ENCODE results near the gene AGAP9. TPM values are rescaled to one million over a fixed set of nuclear protein-coding genes. Genes with fewer than 3 reads are reported as not detected.
"Not testable (repeated sequence)": the region's sequence is repeated elsewhere in the genome, so short reads cannot be mapped to it uniquely, and the experiment has no call there.

AGAP9 gene
- total RNA-seq, 1 experiment from 2014 or later: 20.7 TPM

GRCh38 chr10:47472072-47472471, 51.4 kb downstream of the AGAP9 start:
- POLR2A ChIA-PET; H3K36me3 ChIP-seq (ENCODE audit: control insufficient read depth, insufficient read depth, low read length); H3K27me3 ChIP-seq (replicated peaks; ENCODE audit: control insufficient read depth, insufficient read depth, low read length); H3K27me3 Mint-ChIP-seq (ENCODE audit: insufficient read depth, unreplicated experiment); H3K9me3 Mint-ChIP-seq (ENCODE audit: unreplicated experiment); intact Hi-C loops (cut with micrococcal nuclease; ENCODE audit: unreplicated experiment); H3K36me3 Mint-ChIP-seq (ENCODE audit: insufficient read depth, unreplicated experiment); BruUV-seq (replicated peaks); H3K4me1 ChIP-seq; H3K4me3 Mint-ChIP-seq (ENCODE audit: unreplicated experiment); H3K27ac Mint-ChIP-seq (ENCODE audit: unreplicated experiment); H3K9me3 ChIP-seq; CTCF ChIA-PET; H3K4me1 Mint-ChIP-seq (ENCODE audit: low read depth, unreplicated experiment); H3K4me3 ChIP-seq (ENCODE audit: low read depth, low read length); DNase-seq: not testable (repeated sequence)

GRCh38 chr10:47468731-47469528, 54.5 kb downstream of the AGAP9 start:
- H3K27me3 Mint-ChIP-seq (ENCODE audit: insufficient read depth, unreplicated experiment); H3K4me1 Mint-ChIP-seq (ENCODE audit: low read depth, unreplicated experiment); H3K9me3 Mint-ChIP-seq (ENCODE audit: unreplicated experiment); H3K36me3 Mint-ChIP-seq (ENCODE audit: insufficient read depth, unreplicated experiment); H3K27me3 ChIP-seq (replicated peaks; ENCODE audit: control insufficient read depth, insufficient read depth, low read length); H3K36me3 ChIP-seq (ENCODE audit: control insufficient read depth, insufficient read depth, low read length); intact Hi-C loops (cut with micrococcal nuclease; ENCODE audit: unreplicated experiment); H3K4me3 Mint-ChIP-seq (ENCODE audit: unreplicated experiment); H3K27ac Mint-ChIP-seq (ENCODE audit: unreplicated experiment); POLR2A ChIA-PET; H3K4me1 ChIP-seq; CTCF ChIA-PET; BruUV-seq (replicated peaks); DNase-seq; H3K9me3 ChIP-seq; H3K4me3 ChIP-seq (ENCODE audit: low read depth, low read length): not testable (repeated sequence)

- CTCF ChIA-PET; H3K4me1 Mint-ChIP-seq (ENCODE audit: low read depth, unreplicated experiment); H3K36me3 Mint-ChIP-seq (ENCODE audit: insufficient read depth, unreplicated experiment); H3K4me3 Mint-ChIP-seq (ENCODE audit: unreplicated experiment); H3K4me3 ChIP-seq (ENCODE audit: low read depth, low read length); H3K27me3 Mint-ChIP-seq (ENCODE audit: insufficient read depth, unreplicated experiment); H3K9me3 Mint-ChIP-seq (ENCODE audit: unreplicated experiment); intact Hi-C loops (cut with micrococcal nuclease; ENCODE audit: unreplicated experiment); DNase-seq; BruUV-seq (replicated peaks); H3K27me3 ChIP-seq (replicated peaks; ENCODE audit: control insufficient read depth, insufficient read depth, low read length); H3K27ac Mint-ChIP-seq (ENCODE audit: unreplicated experiment); POLR2A ChIA-PET; H3K36me3 ChIP-seq (ENCODE audit: control insufficient read depth, insufficient read depth, low read length); H3K9me3 ChIP-seq; H3K4me1 ChIP-seq: not testable (repeated sequence)
These were observed 55.5 kb downstream of the AGAP9 start for GRCh38 chr10:47467957-47468356.

GRCh38 chr10:47467458-47467857, 56.0 kb downstream of the AGAP9 start:
- H3K4me1 ChIP-seq; H3K4me1 Mint-ChIP-seq (ENCODE audit: low read depth, unreplicated experiment); H3K36me3 Mint-ChIP-seq (ENCODE audit: insufficient read depth, unreplicated experiment); H3K9me3 Mint-ChIP-seq (ENCODE audit: unreplicated experiment); H3K36me3 ChIP-seq (ENCODE audit: control insufficient read depth, insufficient read depth, low read length); CTCF ChIA-PET; H3K27me3 ChIP-seq (replicated peaks; ENCODE audit: control insufficient read depth, insufficient read depth, low read length); POLR2A ChIA-PET; intact Hi-C loops (cut with micrococcal nuclease; ENCODE audit: unreplicated experiment); H3K27me3 Mint-ChIP-seq (ENCODE audit: insufficient read depth, unreplicated experiment); H3K27ac Mint-ChIP-seq (ENCODE audit: unreplicated experiment); DNase-seq; H3K4me3 ChIP-seq (ENCODE audit: low read depth, low read length); H3K9me3 ChIP-seq; BruUV-seq (replicated peaks); H3K4me3 Mint-ChIP-seq (ENCODE audit: unreplicated experiment): not testable (repeated sequence)

- not testable (repeated sequence) for H3K27me3 Mint-ChIP-seq (ENCODE audit: insufficient read depth, unreplicated experiment); H3K4me1 ChIP-seq
These were observed 58.1 kb downstream of the AGAP9 start for GRCh38 chr10:47465216-47465917.

GRCh38 chr10:47462577-47463358, 60.7 kb downstream of the AGAP9 start:
- H3K27me3 ChIP-seq (replicated peaks; ENCODE audit: control insufficient read depth, insufficient read depth, low read length); H3K4me3 ChIP-seq (ENCODE audit: low read depth, low read length); CTCF ChIA-PET; POLR2A ChIA-PET; H3K4me3 Mint-ChIP-seq (ENCODE audit: unreplicated experiment); H3K36me3 Mint-ChIP-seq (ENCODE audit: insufficient read depth, unreplicated experiment); H3K9me3 Mint-ChIP-seq (ENCODE audit: unreplicated experiment); intact Hi-C loops (cut with micrococcal nuclease; ENCODE audit: unreplicated experiment); DNase-seq; BruUV-seq (replicated peaks); H3K9me3 ChIP-seq; H3K36me3 ChIP-seq (ENCODE audit: control insufficient read depth, insufficient read depth, low read length); H3K27me3 Mint-ChIP-seq (ENCODE audit: insufficient read depth, unreplicated experiment): not testable (repeated sequence)
- Mint-ChIP-seq H3K4me1 (ENCODE audit: low read depth, unreplicated experiment) (peaks cover 26% of the 10 kb centered on the region), H3K27ac (ENCODE audit: unreplicated experiment) (peak overlapping the region; percentile 77)
- H3K4me1 ChIP-seq: peaks cover 13% of the 10 kb centered on the region

More at GRCh38 chr10:47465216-47465917, 58.1 kb downstream of the AGAP9 start:
- BruUV-seq (replicated peaks); DNase-seq; CTCF ChIA-PET; H3K4me3 Mint-ChIP-seq (ENCODE audit: unreplicated experiment); H3K36me3 Mint-ChIP-seq (ENCODE audit: insufficient read depth, unreplicated experiment); intact Hi-C loops (cut with micrococcal nuclease; ENCODE audit: unreplicated experiment); H3K27me3 ChIP-seq (replicated peaks; ENCODE audit: control insufficient read depth, insufficient read depth, low read length); H3K9me3 ChIP-seq; POLR2A ChIA-PET; H3K4me1 Mint-ChIP-seq (ENCODE audit: low read depth, unreplicated experiment); H3K36me3 ChIP-seq (ENCODE audit: control insufficient read depth, insufficient read depth, low read length); H3K9me3 Mint-ChIP-seq (ENCODE audit: unreplicated experiment); H3K4me3 ChIP-seq (ENCODE audit: low read depth, low read length): not testable (repeated sequence)
- peak overlapping the region; percentile 73 for H3K27ac Mint-ChIP-seq (ENCODE audit: unreplicated experiment)
